Activated naive CD4-positive, alpha-beta T cell treated with anti-CD3 and anti-CD28 coated beads for 36 hours (primary cell): ENCODE results near the gene PCYT1B. TPM values are rescaled to one million over a fixed set of nuclear protein-coding genes. Genes with fewer than 3 reads are reported as not detected.
A peak's percentile ranks its signal among the peaks of the same experiment; 100 is the strongest.

Experiments
- CTCF ChIA-PET: fragments of 350-600 bp; sonication (Branson Sonifier 250); formaldehyde crosslinking; loops from one replicate; lab custom pipeline; 2021; ENCODE audit warnings: antibody characterized with exemption; lab: Charles Lee
- DNase-seq: peaks from one replicate; pipeline ENCODE4 v3.0.0-alpha.2; 2020
- H3K27ac Mint-ChIP-seq: one replicate; pipeline ENCODE4 v1.8.0; 2021; ENCODE audit warnings: mild to moderate bottlenecking, mixed read lengths
- H3K27me3 Mint-ChIP-seq: one replicate; pipeline ENCODE4 v1.8.0; 2021; ENCODE audit warnings: low read depth, mixed read lengths
- H3K36me3 Mint-ChIP-seq: one replicate; pipeline ENCODE4 v1.8.0; 2021; ENCODE audit warnings: low read depth, mixed read lengths
- H3K4me1 Mint-ChIP-seq: one replicate; pipeline ENCODE4 v1.8.0; 2021; ENCODE audit warnings: low read depth, mixed read lengths
- H3K4me3 Mint-ChIP-seq: one replicate; pipeline ENCODE4 v1.8.0; 2021; ENCODE audit warnings: mild to moderate bottlenecking, moderate library complexity, mixed read lengths
- H3K9me3 Mint-ChIP-seq: one replicate; pipeline ENCODE4 v1.8.0; 2021; ENCODE audit warnings: mixed read lengths
- intact Hi-C: fragments of 100-400 bp; cut with micrococcal nuclease; formaldehyde crosslinking; loops from one replicate; pipeline ENCODE4 v1.15.1; 2023
- total RNA-seq, 2 experiments: library from RNA; stranded (reverse); gene quantifications; one replicate each; pipeline ENCODE4 v1.2.3, GENCODE V29; 2021

The PCYT1B gene
- total RNA-seq, 2 experiments from 2014 or later, result 0.17 TPM; not detected in 1

- H3K36me3 Mint-ChIP-seq, result no peaks in the 10 kb centered on the region
- H3K27ac Mint-ChIP-seq, result no peak overlapping the region
- no peak for DNase-seq
- CTCF ChIA-PET, result no interaction called here
- no peaks in the 10 kb centered on the region for H3K9me3 Mint-ChIP-seq
- intact Hi-C loops, result no loop called here
- no peaks in the 10 kb centered on the region for H3K27me3 Mint-ChIP-seq
- H3K4me3 Mint-ChIP-seq, result no peak overlapping the region
- H3K4me1 Mint-ChIP-seq, result no peaks in the 10 kb centered on the region
Measured at GRCh38 chrX:24563291-24564010, 83.7 kb downstream of the PCYT1B start.

DNA sequence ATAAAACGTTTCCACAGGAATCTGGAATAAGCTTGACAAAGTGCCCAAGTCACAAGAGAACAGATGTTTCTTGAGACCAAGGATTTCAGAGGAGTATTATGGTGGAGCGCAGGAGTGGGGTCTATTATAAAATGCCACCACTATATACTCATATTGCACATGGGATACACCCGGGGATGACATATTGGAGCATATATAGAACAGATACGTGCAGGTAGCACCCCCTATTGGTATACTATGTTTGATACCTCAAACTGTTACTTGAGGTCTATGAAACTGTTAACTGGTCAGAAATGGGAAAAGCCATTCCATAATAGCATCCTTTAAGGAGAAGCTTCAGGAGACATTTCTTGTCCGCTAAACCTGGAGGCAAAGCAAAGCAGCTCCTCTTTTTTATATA, 86.0 kb downstream of the PCYT1B start:
- no peaks in the 10 kb centered on the region for H3K9me3 Mint-ChIP-seq
- intact Hi-C loops, result loop anchor here (1.0 kb wide), 3 partner anchors 165 to 302 kb away; no protein-coding TSS in a partner anchor
- H3K4me1 Mint-ChIP-seq, result no peaks in the 10 kb centered on the region
- no peaks in the 10 kb centered on the region for H3K36me3 Mint-ChIP-seq
- no peak overlapping the region for H3K27ac Mint-ChIP-seq
- no peaks in the 10 kb centered on the region for H3K27me3 Mint-ChIP-seq
- CTCF ChIA-PET, result interaction anchor here (0.6 to 1.6 kb wide), 3 partner anchors 165 to 310 kb away, joined by 4 to 7 read pairs (median 4); no protein-coding TSS in a partner anchor
- no peak overlapping the region for H3K4me3 Mint-ChIP-seq
- DNase-seq, result no peak

GRCh38 chrX:24553011-24553410, 94.1 kb downstream of the PCYT1B start:
- Mint-ChIP-seq H3K36me3 (no peaks in the 10 kb centered on the region), H3K9me3 (no peaks in the 10 kb centered on the region), H3K27me3 (no peaks in the 10 kb centered on the region), H3K4me1 (no peaks in the 10 kb centered on the region), H3K27ac (no peak overlapping the region), H3K4me3 (no peak overlapping the region)
- intact Hi-C loops, result no loop called here
- CTCF ChIA-PET, result interaction anchor here (0.7 to 0.8 kb wide), 2 partner anchors 158 to 254 kb away, joined by 3 to 4 read pairs; no protein-coding TSS in a partner anchor
- no peak for DNase-seq

DNA sequence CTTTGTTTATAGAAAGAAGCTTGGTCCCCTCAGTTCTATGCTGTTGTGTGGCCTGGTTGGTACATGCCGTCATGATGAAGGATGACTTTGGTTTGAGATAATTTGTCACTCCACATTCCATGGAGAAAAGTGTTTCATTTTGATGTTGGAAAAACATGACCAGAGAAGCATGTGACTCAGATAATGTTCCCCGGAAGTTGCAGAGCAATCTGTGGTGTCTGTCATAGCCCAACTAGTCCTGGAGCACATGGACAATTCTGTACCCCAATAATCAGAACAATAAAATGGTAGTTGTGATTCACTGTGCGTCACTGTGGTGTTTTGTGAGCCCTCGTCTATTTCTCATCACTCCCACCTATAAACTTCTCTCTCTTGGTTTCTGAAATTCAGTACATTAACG, 97.0 kb downstream of the PCYT1B start:
- no peaks in the 10 kb centered on the region for H3K4me1 Mint-ChIP-seq
- no peak overlapping the region for H3K4me3 Mint-ChIP-seq
- H3K27ac Mint-ChIP-seq, result no peak overlapping the region
- H3K36me3 Mint-ChIP-seq, result no peaks in the 10 kb centered on the region
- no peak for DNase-seq
- H3K27me3 Mint-ChIP-seq, result no peaks in the 10 kb centered on the region
- CTCF ChIA-PET, result no interaction called here
- H3K9me3 Mint-ChIP-seq, result no peaks in the 10 kb centered on the region
- intact Hi-C loops, result no loop called here

- DNase-seq, result no peak
- intact Hi-C loops, result no loop called here
- Mint-ChIP-seq H3K36me3 (peaks cover 1% of the 10 kb centered on the region), H3K27me3 (no peaks in the 10 kb centered on the region), H3K4me3 (no peak overlapping the region), H3K9me3 (no peaks in the 10 kb centered on the region), H3K27ac (no peak overlapping the region), H3K4me1 (no peaks in the 10 kb centered on the region)
- CTCF ChIA-PET, result no interaction called here
Measured at GRCh38 chrX:24547961-24548360, 99.2 kb downstream of the PCYT1B start.

GRCh38 chrX:24542756-24543155, 104.4 kb downstream of the PCYT1B start:
- Mint-ChIP-seq H3K27ac (no peak overlapping the region), H3K4me3 (no peak overlapping the region), H3K36me3 (peaks cover 1% of the 10 kb centered on the region), H3K27me3 (no peaks in the 10 kb centered on the region), H3K4me1 (no peaks in the 10 kb centered on the region), H3K9me3 (no peaks in the 10 kb centered on the region)
- no peak for DNase-seq
- CTCF ChIA-PET, result no interaction called here
- intact Hi-C loops, result no loop called here

DNA sequence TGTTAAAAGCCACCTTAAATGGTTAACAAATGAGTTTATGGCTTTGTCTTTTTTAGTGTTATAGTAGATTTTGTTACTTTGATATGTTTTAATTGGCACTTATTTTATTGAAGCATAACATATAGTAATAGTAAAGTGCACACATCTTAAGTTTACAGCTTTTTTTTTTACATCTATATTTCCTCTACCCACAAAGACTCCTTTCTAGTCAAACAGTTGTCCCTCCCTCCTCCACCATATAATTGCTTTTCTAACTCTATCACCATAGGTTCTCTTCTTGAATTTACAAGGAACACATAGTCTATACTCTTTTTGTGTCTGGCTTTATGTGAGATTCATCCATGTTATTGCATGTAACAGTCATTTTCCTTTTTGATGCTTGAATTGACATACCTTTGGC, 110.6 kb downstream of the PCYT1B start:
- no peaks in the 10 kb centered on the region for H3K9me3 Mint-ChIP-seq
- H3K27ac Mint-ChIP-seq, result no peak overlapping the region
- H3K27me3 Mint-ChIP-seq, result no peaks in the 10 kb centered on the region
- intact Hi-C loops, result no loop called here
- CTCF ChIA-PET, result no interaction called here
- H3K4me3 Mint-ChIP-seq, result no peak overlapping the region
- peaks cover 5% of the 10 kb centered on the region for H3K36me3 Mint-ChIP-seq
- no peak for DNase-seq
- H3K4me1 Mint-ChIP-seq, result no peaks in the 10 kb centered on the region

DNA sequence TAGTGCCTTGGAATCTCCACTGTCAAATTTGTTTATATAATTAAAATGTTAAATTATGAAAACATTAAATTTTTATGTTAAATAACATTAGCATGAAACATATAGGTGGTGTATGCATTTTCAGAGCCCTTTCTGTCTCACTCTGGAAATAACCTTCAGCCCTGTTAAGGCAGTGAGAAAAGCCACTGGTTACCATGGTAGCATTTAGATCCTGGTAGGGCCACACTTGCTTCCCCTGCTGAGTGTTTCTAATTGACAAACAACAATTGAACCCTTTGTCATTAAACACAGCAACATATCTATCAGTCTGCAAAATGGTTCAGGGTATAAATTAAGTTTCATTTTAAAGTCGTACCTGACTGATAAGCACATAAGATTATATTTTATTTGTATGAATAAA, 118.5 kb downstream of the PCYT1B start:
- Mint-ChIP-seq H3K4me1 (no peaks in the 10 kb centered on the region), H3K9me3 (no peaks in the 10 kb centered on the region), H3K4me3 (no peak overlapping the region), H3K27ac (no peak overlapping the region), H3K27me3 (no peaks in the 10 kb centered on the region), H3K36me3 (peaks cover 4% of the 10 kb centered on the region)
- intact Hi-C loops, result no loop called here
- CTCF ChIA-PET, result no interaction called here
- no peak for DNase-seq

DNA sequence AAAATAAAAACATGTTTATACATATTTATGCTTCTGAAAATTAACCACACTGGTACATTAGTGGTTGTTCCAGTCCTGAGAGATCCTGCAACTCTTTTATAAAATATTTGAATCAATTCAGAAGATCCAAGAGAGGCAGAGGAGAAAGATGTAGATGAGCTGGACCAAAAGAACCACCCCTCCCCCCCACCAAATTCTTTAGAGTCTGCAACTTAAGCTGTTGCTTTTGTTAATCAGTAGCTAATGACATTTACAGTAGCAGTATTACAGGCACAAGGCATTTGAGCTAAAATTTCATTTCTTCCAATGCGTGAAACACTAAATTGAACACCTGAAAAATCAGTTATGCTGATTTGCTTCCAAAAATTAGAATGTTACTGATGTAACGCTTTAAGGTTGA, 120.5 kb downstream of the PCYT1B start:
- intact Hi-C loops, result no loop called here
- Mint-ChIP-seq H3K27me3 (no peaks in the 10 kb centered on the region), H3K4me3 (no peak overlapping the region), H3K36me3 (peaks cover 6% of the 10 kb centered on the region), H3K9me3 (no peaks in the 10 kb centered on the region), H3K4me1 (no peaks in the 10 kb centered on the region), H3K27ac (no peak overlapping the region)
- DNase-seq, result no peak
- CTCF ChIA-PET, result no interaction called here

- H3K36me3 Mint-ChIP-seq, result peaks cover 8% of the 10 kb centered on the region
- intact Hi-C loops, result no loop called here
- H3K4me3 Mint-ChIP-seq, result no peak overlapping the region
- CTCF ChIA-PET, result no interaction called here
- no peaks in the 10 kb centered on the region for H3K27me3 Mint-ChIP-seq
- no peaks in the 10 kb centered on the region for H3K4me1 Mint-ChIP-seq
- no peak overlapping the region for H3K27ac Mint-ChIP-seq
- no peaks in the 10 kb centered on the region for H3K9me3 Mint-ChIP-seq
- no peak for DNase-seq
Measured at GRCh38 chrX:24525455-24525854, 121.7 kb downstream of the PCYT1B start.

- Mint-ChIP-seq H3K27ac (no peak overlapping the region), H3K9me3 (no peaks in the 10 kb centered on the region), H3K36me3 (peaks cover 9% of the 10 kb centered on the region), H3K27me3 (no peaks in the 10 kb centered on the region), H3K4me1 (no peaks in the 10 kb centered on the region), H3K4me3 (no peak overlapping the region)
- no peak for DNase-seq
- CTCF ChIA-PET, result no interaction called here
- intact Hi-C loops, result no loop called here
Measured at GRCh38 chrX:24520472-24520871, 126.7 kb downstream of the PCYT1B start.

- Mint-ChIP-seq H3K27me3 (no peaks in the 10 kb centered on the region), H3K4me3 (no peak overlapping the region), H3K36me3 (peaks cover 10% of the 10 kb centered on the region), H3K4me1 (peaks cover 16% of the 10 kb centered on the region), H3K9me3 (no peaks in the 10 kb centered on the region), H3K27ac (no peak overlapping the region)
- intact Hi-C loops, result no loop called here
- CTCF ChIA-PET, result no interaction called here
- no peak for DNase-seq
Measured at GRCh38 chrX:24515447-24515846, 131.7 kb downstream of the PCYT1B start.

DNA sequence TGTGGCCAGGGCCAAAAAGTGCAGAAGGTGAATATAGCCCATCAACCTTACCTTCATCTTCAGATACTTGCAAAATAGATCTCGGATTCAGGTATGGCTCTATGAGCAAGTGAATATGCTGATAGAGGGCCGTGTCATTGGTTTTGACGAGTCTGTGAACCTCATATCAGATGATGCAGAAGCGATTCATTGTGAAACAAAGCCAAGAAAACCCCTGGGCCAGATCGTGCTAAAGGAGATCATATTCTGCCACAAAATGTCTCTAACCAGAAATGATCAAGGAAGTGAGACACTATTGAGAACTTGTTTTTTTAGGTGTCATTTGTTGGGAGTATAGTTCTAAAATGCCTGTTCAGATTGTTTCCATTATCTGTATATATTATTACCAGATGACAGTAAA, 133.7 kb downstream of the PCYT1B start:
- CTCF ChIA-PET, result no interaction called here
- intact Hi-C loops, result loop anchor here (1.0 to 2.0 kb wide), 4 partner anchors 14 to 169 kb away; no protein-coding TSS in a partner anchor
- peaks cover 16% of the 10 kb centered on the region for H3K4me1 Mint-ChIP-seq
- no peak overlapping the region for H3K4me3 Mint-ChIP-seq
- H3K27me3 Mint-ChIP-seq, result no peaks in the 10 kb centered on the region
- peaks cover 12% of the 10 kb centered on the region for H3K36me3 Mint-ChIP-seq
- peak overlapping the region; percentile 58 for H3K27ac Mint-ChIP-seq
- DNase-seq, result peak; percentile 75
- H3K9me3 Mint-ChIP-seq, result no peaks in the 10 kb centered on the region
